HEK293 (cell line): ENCODE data around the gene PCSK6.

Experiments
- HIC1 ChIP-seq: fragments of 450-650 bp; formaldehyde crosslinking; IDR thresholded peaks from 2 replicates; pipeline ENCODE4 v1.5.1; 2016; ENCODE audit warnings: missing biosample characterization, missing genetic modification characterization
- KLF10 ChIP-seq: fragments of 450-650 bp; IDR thresholded peaks from 2 replicates; pipeline ENCODE4 v1.5.1; 2018; ENCODE audit warnings: missing biosample characterization, mild to moderate bottlenecking, missing genetic modification characterization
- KLF17 ChIP-seq: fragments of 450-650 bp; formaldehyde crosslinking; IDR thresholded peaks from 2 replicates; pipeline ENCODE4 v1.5.1; 2016; ENCODE audit warnings: missing biosample characterization, missing genetic modification characterization
- KLF7 ChIP-seq: fragments of 450-650 bp; formaldehyde crosslinking; IDR thresholded peaks from 2 replicates; pipeline ENCODE4 v1.5.1; 2016; ENCODE audit warnings: missing biosample characterization, missing genetic modification characterization, borderline replicate concordance
- MEIS1 ChIP-seq: sonication (generic); formaldehyde crosslinking; IDR thresholded peaks from 2 replicates; pipeline ENCODE4 v1.8.1; 2022; ENCODE audit warnings: missing genetic modification reagents, mild to moderate bottlenecking, borderline replicate concordance
- PRDM6 ChIP-seq: fragments of 450-650 bp; formaldehyde crosslinking; IDR thresholded peaks from 2 replicates; pipeline ENCODE4 v1.5.1; 2017; ENCODE audit warnings: missing biosample characterization, missing genetic modification characterization
- SALL2 ChIP-seq: fragments of 450-650 bp; formaldehyde crosslinking; IDR thresholded peaks from 2 replicates; pipeline ENCODE4 v1.5.0; 2017; ENCODE audit warnings: missing biosample characterization, mild to moderate bottlenecking, missing genetic modification characterization, borderline replicate concordance
- SCRT2 ChIP-seq: fragments of 450-650 bp; formaldehyde crosslinking; IDR thresholded peaks from 2 replicates; pipeline ENCODE4 v1.5.1; 2016; ENCODE audit warnings: missing biosample characterization, missing genetic modification characterization
- ZBTB10 ChIP-seq: fragments of 450-650 bp; formaldehyde crosslinking; IDR thresholded peaks from 2 replicates; pipeline ENCODE4 v1.5.1; 2016; ENCODE audit warnings: missing biosample characterization, missing genetic modification characterization
- ZBTB8A ChIP-seq: fragments of 450-650 bp; formaldehyde crosslinking; IDR thresholded peaks from 2 replicates; pipeline ENCODE4 v1.5.1; 2016; ENCODE audit warnings: missing biosample characterization, missing genetic modification characterization
- ZNF16 ChIP-seq: fragments of 450-650 bp; formaldehyde crosslinking; IDR thresholded peaks from 2 replicates; pipeline ENCODE4 v1.5.1; 2016; ENCODE audit warnings: low read depth, missing biosample characterization, missing genetic modification characterization
- ZNF18 ChIP-seq: fragments of 450-650 bp; formaldehyde crosslinking; IDR thresholded peaks from 2 replicates; pipeline ENCODE4 v1.5.1; 2016; ENCODE audit warnings: missing biosample characterization, missing genetic modification characterization
- ZNF184 ChIP-seq: fragments of 450-650 bp; IDR thresholded peaks from 2 replicates; pipeline ENCODE4 v1.5.1; 2018; ENCODE audit warnings: missing biosample characterization, mild to moderate bottlenecking, missing genetic modification characterization
- ZNF221 ChIP-seq: fragments of 450-650 bp; formaldehyde crosslinking; IDR thresholded peaks from 2 replicates; pipeline ENCODE4 v1.5.1; 2017; ENCODE audit warnings: missing biosample characterization, missing genetic modification characterization, borderline replicate concordance
- ZNF239 ChIP-seq: fragments of 450-650 bp; formaldehyde crosslinking; IDR thresholded peaks from 2 replicates; pipeline ENCODE4 v1.5.1; 2016; ENCODE audit warnings: missing biosample characterization, missing genetic modification characterization
- ZNF24 ChIP-seq: fragments of 450-650 bp; formaldehyde crosslinking; IDR thresholded peaks from 2 replicates; pipeline ENCODE4 v1.5.1; 2016; ENCODE audit warnings: missing biosample characterization, missing genetic modification characterization
- ZNF362 ChIP-seq: fragments of 450-650 bp; formaldehyde crosslinking; IDR thresholded peaks from 2 replicates; pipeline ENCODE4 v1.5.1; 2016; ENCODE audit warnings: missing biosample characterization, missing genetic modification characterization
- ZNF488 ChIP-seq: fragments of 450-650 bp; formaldehyde crosslinking; IDR thresholded peaks from 2 replicates; pipeline ENCODE4 v1.5.1; 2016; ENCODE audit warnings: missing biosample characterization, missing genetic modification characterization
- ZNF549 ChIP-seq: fragments of 450-650 bp; IDR thresholded peaks from 2 replicates; pipeline ENCODE4 v1.5.1; 2018; ENCODE audit warnings: missing biosample characterization, missing genetic modification characterization, mild to moderate bottlenecking, inconsistent platforms, moderate library complexity
- ZNF692 ChIP-seq: fragments of 450-650 bp; formaldehyde crosslinking; IDR thresholded peaks from 2 replicates; pipeline ENCODE4 v1.5.1; 2016; ENCODE audit warnings: missing biosample characterization, missing genetic modification characterization
- ZNF830 ChIP-seq: fragments of 450-650 bp; IDR thresholded peaks from 2 replicates; pipeline ENCODE4 v1.5.0; 2018; ENCODE audit warnings: missing biosample characterization, missing genetic modification characterization, low read depth, mild to moderate bottlenecking, moderate library complexity
- ZSCAN16 ChIP-seq: fragments of 450-650 bp; formaldehyde crosslinking; IDR thresholded peaks from 2 replicates; pipeline ENCODE4 v1.5.1; 2016; ENCODE audit warnings: missing biosample characterization, missing genetic modification characterization
- ZSCAN30 ChIP-seq: fragments of 450-650 bp; IDR thresholded peaks from 2 replicates; pipeline ENCODE4 v1.5.1; 2018; ENCODE audit warnings: missing biosample characterization, mild to moderate bottlenecking, missing genetic modification characterization, moderate library complexity

PCSK6 gene

GRCh38 chr15:101488300-101489164 lies 975 bp downstream of the PCSK6 start (continued):
- TF ChIP-seq ZNF18 (tag by site-specific recombination) = no peak
- TF ChIP-seq ZNF16 (tag by site-specific recombination) = no peak
- no peak for TF ChIP-seq ZNF549 (tag by site-specific recombination)
- no peak for TF ChIP-seq SALL2 (tag by site-specific recombination)
- no peak for TF ChIP-seq ZNF239
- no peak; the same call in 1 of the 2 replicates for TF ChIP-seq ZBTB10 (tag by site-specific recombination)
- no peak for TF ChIP-seq ZNF692 (tag by site-specific recombination)
- 0 out of 2 replicates have a peak, but pooled peaks have one; percentile 11 for TF ChIP-seq ZSCAN30 (tag by site-specific recombination)
- peak; percentile 45; the same call in 1 of the 2 replicates for TF ChIP-seq KLF17 (tag by site-specific recombination)
- no peak for TF ChIP-seq ZNF830 (tag by site-specific recombination)
- TF ChIP-seq MEIS1 (CRISPR knock-in tag) = no peak
- no peak for TF ChIP-seq KLF7 (tag by site-specific recombination)
- TF ChIP-seq ZNF184 (tag by site-specific recombination) = no peak
- no peak for TF ChIP-seq SCRT2 (tag by site-specific recombination)
- no peak for TF ChIP-seq ZNF362 (tag by site-specific recombination)
- no peak for TF ChIP-seq KLF10 (tag by site-specific recombination)
- TF ChIP-seq ZBTB8A (tag by site-specific recombination) = peak; percentile 85
- no peak for TF ChIP-seq ZSCAN16
- no peak for TF ChIP-seq PRDM6
- peak; percentile 71; the same call in 1 of the 2 replicates for TF ChIP-seq HIC1 (tag by site-specific recombination)
- no peak for TF ChIP-seq ZNF221 (tag by site-specific recombination)
- TF ChIP-seq ZNF488 (tag by site-specific recombination) = no peak
- no peak for TF ChIP-seq ZNF24 (tag by site-specific recombination)
